NCI-H1105 (cell line): ENCODE results near the gene PAQR3.
A peak's percentile ranks its signal among the peaks of the same experiment; 100 is the strongest.

ENCODE experiments used
- DNase-seq: peaks from one replicate; lab custom pipeline; 2025; lab: John Stamatoyannopoulos, UW

PAQR3 gene

GRCh38 chr4:78938868-78939666 lies at the start of gene PAQR3:
Gene PAQR3 (minus strand): TSS chr4:78939438. CDS start chr4:78939224, 214 bp downstream.
- DNase-seq = peak; percentile 74

GRCh38 chr4:78987683-78988082 lies 48.4 kb upstream of the PAQR3 start:
- DNase-seq = no peak

- DNase-seq = no peak
Measured at GRCh38 chr4:78984593-78984992, 45.4 kb upstream of the PAQR3 start.

GRCh38 chr4:78975865-78976264 lies 36.6 kb upstream of the PAQR3 start:
- DNase-seq = no peak

- no peak for DNase-seq
Measured at GRCh38 chr4:78971776-78972175, 32.5 kb upstream of the PAQR3 start.

GRCh38 chr4:78971326-78971725 lies 32.1 kb upstream of the PAQR3 start:
- no peak for DNase-seq

- DNase-seq = no peak
Measured at GRCh38 chr4:78962597-78963115, 23.4 kb upstream of the PAQR3 start.

- no peak for DNase-seq
Measured at GRCh38 chr4:78960926-78961325, 21.7 kb upstream of the PAQR3 start.

- no peak for DNase-seq
Measured at GRCh38 chr4:78956975-78957374, 17.7 kb upstream of the PAQR3 start.

GRCh38 chr4:78953769-78954666 lies 14.8 kb upstream of the PAQR3 start:
- peak; percentile 4 for DNase-seq

GRCh38 chr4:78953231-78953630 lies 14.0 kb upstream of the PAQR3 start:
- no peak for DNase-seq

GRCh38 chr4:78951862-78952472 lies 12.7 kb upstream of the PAQR3 start:
- peak; percentile 37 for DNase-seq

GRCh38 chr4:78949735-78950134 lies 10.5 kb upstream of the PAQR3 start:
- DNase-seq = no peak

- DNase-seq = no peak
Measured at GRCh38 chr4:78945651-78946179, 6.5 kb upstream of the PAQR3 start.

- DNase-seq = no peak
Measured at GRCh38 chr4:78944381-78944780, 5.1 kb upstream of the PAQR3 start.

- no peak for DNase-seq
Measured at GRCh38 chr4:78940752-78941151, 1.5 kb upstream of the PAQR3 start.

GRCh38 chr4:78939667-78940008 lies 400 bp upstream of the PAQR3 start:
- DNase-seq = no peak

- DNase-seq = no peak
Measured at GRCh38 chr4:78938474-78938867, 767 bp downstream of the PAQR3 start.

- no peak for DNase-seq
Measured at GRCh38 chr4:78937837-78938236, 1.4 kb downstream of the PAQR3 start.

GRCh38 chr4:78936989-78937388 lies 2.2 kb downstream of the PAQR3 start:
- DNase-seq = no peak

GRCh38 chr4:78930016-78930629 lies 9.1 kb downstream of the PAQR3 start:
- no peak for DNase-seq

- no peak for DNase-seq
Measured at GRCh38 chr4:78928835-78929234, 10.4 kb downstream of the PAQR3 start.
